MCF 10A (cell line): ENCODE results near the gene POSTN. TPM values are rescaled to one million over a fixed set of nuclear protein-coding genes. Genes with fewer than 3 reads are reported as not detected.
"Not testable (repeated sequence)": the region's sequence is repeated elsewhere in the genome, so short reads cannot be mapped to it uniquely, and the experiment has no call there.

ENCODE experiments used
- BruUV-seq: library from RNA; stranded (reverse); fragments of 400-500 nt; replicated peaks from 2 replicates; lab custom pipeline; 2021; lab: Mats Ljungman, UMichigan
- CTCF ChIA-PET: fragments of 300-600 bp; sonication (Branson Sonifier 250); formaldehyde crosslinking; extraction: SDS; loops from one replicate; lab custom pipeline; 2021; ENCODE audit warnings: antibody characterized with exemption, inconsistent platforms; lab: Yijun Ruan, JAX
- POLR2A ChIA-PET: fragments of 300-600, 350-650 bp; sonication (Branson Sonifier 250); formaldehyde crosslinking; extraction: SDS; loops from one replicate; lab custom pipeline; 2020; ENCODE audit warnings: antibody characterized with exemption, inconsistent platforms; lab: Yijun Ruan, JAX
- DNase-seq: peaks from one replicate; pipeline ENCODE4 v3.0.0-alpha.2; 2018; ENCODE audit not compliant: unreplicated experiment
- H3K27ac Mint-ChIP-seq: one replicate; pipeline ENCODE4 v1.8.0; 2022; ENCODE audit warnings: mild to moderate bottlenecking, low read depth, mixed read lengths; ENCODE audit not compliant: unreplicated experiment
- H3K27me3 Mint-ChIP-seq: one replicate; pipeline ENCODE4 v1.8.0; 2022; ENCODE audit warnings: mixed read lengths; ENCODE audit not compliant: insufficient read depth, unreplicated experiment
- H3K36me3 Mint-ChIP-seq: one replicate; pipeline ENCODE4 v1.8.0; 2022; ENCODE audit warnings: mild to moderate bottlenecking, moderate library complexity, mixed read lengths; ENCODE audit not compliant: insufficient read depth, unreplicated experiment
- H3K4me1 Mint-ChIP-seq: one replicate; pipeline ENCODE4 v1.8.0; 2022; ENCODE audit warnings: mixed read lengths; ENCODE audit not compliant: insufficient read depth, unreplicated experiment
- H3K4me3 Mint-ChIP-seq: one replicate; pipeline ENCODE4 v1.8.0; 2022; ENCODE audit warnings: mild to moderate bottlenecking, moderate library complexity, mixed read lengths; ENCODE audit not compliant: unreplicated experiment
- H3K9me3 Mint-ChIP-seq: one replicate; pipeline ENCODE4 v1.8.0; 2022; ENCODE audit warnings: mixed read lengths; ENCODE audit not compliant: unreplicated experiment
- intact Hi-C: fragments of 100-400 bp; cut with micrococcal nuclease; formaldehyde crosslinking; loops from 2 replicates; pipeline ENCODE4 v1.14.1; 2022
- total RNA-seq: library from RNA; stranded (reverse); gene quantifications from 2 replicates; pipeline ENCODE4 v1.2.3, GENCODE V29; 2022
- TF ChIP-seq, protein P1 (sequence below): fragments of 200-600 bp; IDR thresholded peaks from one replicate; pipeline ENCODE4 v1.8.0; 2022; ENCODE audit warnings: antibody characterized with exemption, mild to moderate bottlenecking; ENCODE audit not compliant: unreplicated experiment

The POSTN gene
- total RNA-seq, 1 experiment from 2014 or later, result 73.0 TPM

DNA sequence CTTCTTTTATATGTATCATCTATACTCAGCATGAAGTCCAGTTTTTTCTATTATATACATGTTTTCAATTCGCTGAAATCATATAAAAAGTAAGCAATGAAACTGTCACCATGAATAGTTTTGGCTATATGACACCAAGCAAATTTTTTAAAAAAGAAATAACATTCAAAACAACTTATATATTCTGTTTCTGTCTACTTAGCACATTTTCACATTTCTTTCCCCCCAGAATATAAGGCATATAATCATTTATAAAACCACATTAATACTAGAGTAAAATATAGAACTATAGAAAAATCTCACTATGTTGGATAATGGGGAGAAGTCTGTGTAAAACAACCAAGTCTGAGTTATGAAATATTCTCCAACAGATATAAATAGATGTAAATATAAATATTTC lies 33.1 kb downstream of the POSTN start:
- TF ChIP-seq, protein P1, sequence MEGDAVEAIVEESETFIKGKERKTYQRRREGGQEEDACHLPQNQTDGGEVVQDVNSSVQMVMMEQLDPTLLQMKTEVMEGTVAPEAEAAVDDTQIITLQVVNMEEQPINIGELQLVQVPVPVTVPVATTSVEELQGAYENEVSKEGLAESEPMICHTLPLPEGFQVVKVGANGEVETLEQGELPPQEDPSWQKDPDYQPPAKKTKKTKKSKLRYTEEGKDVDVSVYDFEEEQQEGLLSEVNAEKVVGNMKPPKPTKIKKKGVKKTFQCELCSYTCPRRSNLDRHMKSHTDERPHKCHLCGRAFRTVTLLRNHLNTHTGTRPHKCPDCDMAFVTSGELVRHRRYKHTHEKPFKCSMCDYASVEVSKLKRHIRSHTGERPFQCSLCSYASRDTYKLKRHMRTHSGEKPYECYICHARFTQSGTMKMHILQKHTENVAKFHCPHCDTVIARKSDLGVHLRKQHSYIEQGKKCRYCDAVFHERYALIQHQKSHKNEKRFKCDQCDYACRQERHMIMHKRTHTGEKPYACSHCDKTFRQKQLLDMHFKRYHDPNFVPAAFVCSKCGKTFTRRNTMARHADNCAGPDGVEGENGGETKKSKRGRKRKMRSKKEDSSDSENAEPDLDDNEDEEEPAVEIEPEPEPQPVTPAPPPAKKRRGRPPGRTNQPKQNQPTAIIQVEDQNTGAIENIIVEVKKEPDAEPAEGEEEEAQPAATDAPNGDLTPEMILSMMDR, result no peak
- POLR2A ChIA-PET, result no interaction called here
- Mint-ChIP-seq H3K27me3 (no peaks in the 10 kb centered on the region), H3K4me3 (no peak overlapping the region), H3K4me1 (no peaks in the 10 kb centered on the region), H3K9me3 (no peaks in the 10 kb centered on the region), H3K36me3 (no peaks in the 10 kb centered on the region), H3K27ac (no peak overlapping the region)
- BruUV-seq, result no TSS peak
- intact Hi-C loops, result no loop called here
- CTCF ChIA-PET, result no interaction called here
- DNase-seq, result no peak

DNA sequence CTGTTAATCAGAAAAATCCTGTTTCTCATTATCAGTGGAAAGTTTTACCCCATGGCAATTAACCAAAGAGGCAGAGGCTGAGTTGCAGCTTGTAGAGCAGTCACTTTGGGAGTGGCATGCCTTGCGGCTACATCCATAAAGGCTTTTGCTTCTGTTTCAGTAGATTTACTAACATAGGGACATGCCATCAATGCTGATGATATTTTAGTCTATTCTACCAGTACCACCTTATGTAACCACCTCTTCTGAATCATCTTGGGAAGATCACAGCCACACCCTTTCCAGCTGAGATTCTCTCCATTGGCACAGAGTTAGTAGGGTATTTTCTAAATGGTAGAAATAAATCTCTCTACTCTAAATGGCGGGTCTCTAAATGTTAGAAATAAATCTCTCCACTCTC lies 37.5 kb downstream of the POSTN start:
- no peaks in the 10 kb centered on the region for H3K4me1 Mint-ChIP-seq
- H3K36me3 Mint-ChIP-seq, result no peaks in the 10 kb centered on the region
- no peak overlapping the region for H3K27ac Mint-ChIP-seq
- DNase-seq, result no peak
- TF ChIP-seq, protein P1, result no peak
- H3K9me3 Mint-ChIP-seq, result peaks cover 8% of the 10 kb centered on the region
- H3K4me3 Mint-ChIP-seq, result no peak overlapping the region
- intact Hi-C loops, result no loop called here
- ChIA-PET CTCF (no interaction called here), POLR2A (no interaction called here)
- H3K27me3 Mint-ChIP-seq, result no peaks in the 10 kb centered on the region
- no TSS peak for BruUV-seq

DNA sequence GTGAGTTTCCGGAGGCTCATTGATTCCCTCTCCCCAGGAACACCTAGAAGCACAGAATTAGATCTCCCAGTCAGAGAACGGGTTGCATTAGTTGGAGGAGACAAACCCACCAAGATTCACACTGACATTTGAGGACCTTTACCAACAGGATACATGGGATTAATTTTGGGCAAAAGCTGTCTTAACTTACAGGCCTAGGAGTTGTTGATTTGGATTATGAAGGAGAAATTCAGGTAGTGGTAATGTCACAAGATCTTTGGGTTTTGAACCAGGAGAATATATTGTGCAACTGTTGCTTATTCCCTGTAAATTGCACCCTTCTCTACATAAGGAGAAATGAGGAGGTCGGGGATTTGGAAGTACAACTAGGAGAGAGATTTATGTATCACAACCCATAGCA lies 38.0 kb downstream of the POSTN start:
- Mint-ChIP-seq H3K9me3 (peaks cover 11% of the 10 kb centered on the region), H3K4me1 (no peaks in the 10 kb centered on the region), H3K27me3 (no peaks in the 10 kb centered on the region), H3K27ac (no peak overlapping the region), H3K36me3 (no peaks in the 10 kb centered on the region), H3K4me3 (no peak overlapping the region)
- intact Hi-C loops, result no loop called here
- TF ChIP-seq, protein P1, result no peak
- no peak for DNase-seq
- POLR2A ChIA-PET, result no interaction called here
- no TSS peak for BruUV-seq
- CTCF ChIA-PET, result no interaction called here

DNA sequence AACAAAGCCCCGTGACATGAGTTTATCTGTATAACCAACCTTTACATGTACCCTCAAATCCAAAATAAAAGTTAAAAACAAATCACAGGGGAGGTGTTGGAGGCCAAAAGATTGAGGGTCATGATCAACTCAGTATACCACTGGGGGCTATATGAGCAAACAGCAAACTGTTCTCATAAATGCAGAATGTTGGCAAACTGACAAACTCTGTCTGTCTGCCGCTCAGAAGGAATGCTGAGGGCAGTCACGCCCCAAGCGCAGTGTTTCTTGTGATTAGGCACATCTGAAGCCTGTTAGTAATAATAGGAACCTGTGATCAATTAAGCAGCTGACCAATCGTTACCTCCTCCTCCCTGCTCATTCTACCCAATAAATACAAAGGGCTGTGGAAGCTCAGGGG lies 39.8 kb downstream of the POSTN start:
- DNase-seq, H3K4me1 Mint-ChIP-seq, H3K27ac Mint-ChIP-seq, BruUV-seq, H3K27me3 Mint-ChIP-seq, CTCF ChIA-PET, intact Hi-C loops, H3K36me3 Mint-ChIP-seq, H3K4me3 Mint-ChIP-seq: not testable (repeated sequence)
- POLR2A ChIA-PET, result interaction anchor here (0.6 kb wide), 1 partner anchor 142 kb away, joined by 4 read pairs; no protein-coding TSS in a partner anchor
- H3K9me3 Mint-ChIP-seq, result peaks cover 21% of the 10 kb centered on the region

DNA sequence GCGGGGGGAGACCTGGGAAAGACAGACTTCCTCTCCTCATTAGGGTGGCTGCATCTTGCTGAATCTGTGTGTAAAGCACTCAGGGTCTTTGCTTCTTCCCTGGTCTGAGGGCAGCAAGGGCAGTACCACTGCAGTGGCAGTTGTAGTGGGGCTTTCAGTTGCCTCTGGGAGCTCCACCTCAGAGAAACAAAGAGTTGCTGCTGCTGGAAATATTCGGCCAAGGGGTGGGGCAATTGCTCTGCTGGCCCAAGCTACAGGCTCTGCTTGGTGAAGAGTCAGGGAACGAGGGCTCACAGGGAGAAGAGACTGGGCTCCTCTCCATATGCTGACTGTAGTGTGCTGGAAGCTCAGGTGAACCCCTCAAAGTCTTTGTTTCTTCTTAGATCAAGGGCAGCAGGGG lies 52.5 kb downstream of the POSTN start:
- ChIA-PET POLR2A (no interaction called here), CTCF (interaction anchor here (0.6 kb wide), 1 partner anchor 63 kb away, joined by 3 read pairs; no protein-coding TSS in a partner anchor)
- H3K4me3 Mint-ChIP-seq, result no peak overlapping the region
- H3K36me3 Mint-ChIP-seq, result no peaks in the 10 kb centered on the region
- H3K27me3 Mint-ChIP-seq, result no peaks in the 10 kb centered on the region
- intact Hi-C loops, result no loop called here
- H3K9me3 Mint-ChIP-seq, result peaks cover 8% of the 10 kb centered on the region
- TF ChIP-seq, protein P1, result no peak
- no peak overlapping the region for H3K27ac Mint-ChIP-seq
- no peak for DNase-seq
- BruUV-seq, result no TSS peak
- H3K4me1 Mint-ChIP-seq, result no peaks in the 10 kb centered on the region
